ENCODE data around the gene PDGFD. TPM values are rescaled to one million over a fixed set of nuclear protein-coding genes. Genes with fewer than 3 reads are reported as not detected.

The PDGFD gene
- total RNA-seq, 2 donors from 2014 or later, result 0.10 TPM; not detected in 1

DNA sequence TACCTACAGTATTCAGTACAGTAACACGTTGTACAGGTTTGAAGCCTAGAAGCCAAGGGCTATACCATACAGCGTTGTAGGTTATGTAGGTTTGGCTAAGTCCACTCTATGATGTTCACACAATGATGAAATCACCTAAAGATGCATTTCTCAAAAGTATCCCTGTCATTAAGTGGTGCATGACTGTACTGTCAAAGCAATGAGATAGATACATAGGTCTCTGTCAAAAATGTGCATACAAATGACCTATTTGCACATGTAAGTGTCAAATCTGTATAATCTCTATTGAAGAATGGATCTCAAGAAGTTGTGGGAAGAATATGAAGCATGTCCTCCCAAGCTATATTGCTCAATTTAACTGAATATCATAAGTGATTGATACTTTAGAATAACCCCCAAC is 139.4 kb downstream of the PDGFD start:
- no peak overlapping the region for H3K4me3 Mint-ChIP-seq
- no peaks in the 10 kb centered on the region for H3K9me3 ChIP-seq (ENCODE audit: control insufficient read depth, low read length, poor library complexity, severe bottlenecking)
- H3K27ac Mint-ChIP-seq, result no peak overlapping the region
- no peak for ATAC-seq
- no peaks in the 10 kb centered on the region for H3K27me3 Mint-ChIP-seq
- no peaks in the 10 kb centered on the region for H3K4me1 Mint-ChIP-seq
- H3K36me3 Mint-ChIP-seq (ENCODE audit: low read depth), result no peaks in the 10 kb centered on the region
- DNase-seq, result no peak

DNA sequence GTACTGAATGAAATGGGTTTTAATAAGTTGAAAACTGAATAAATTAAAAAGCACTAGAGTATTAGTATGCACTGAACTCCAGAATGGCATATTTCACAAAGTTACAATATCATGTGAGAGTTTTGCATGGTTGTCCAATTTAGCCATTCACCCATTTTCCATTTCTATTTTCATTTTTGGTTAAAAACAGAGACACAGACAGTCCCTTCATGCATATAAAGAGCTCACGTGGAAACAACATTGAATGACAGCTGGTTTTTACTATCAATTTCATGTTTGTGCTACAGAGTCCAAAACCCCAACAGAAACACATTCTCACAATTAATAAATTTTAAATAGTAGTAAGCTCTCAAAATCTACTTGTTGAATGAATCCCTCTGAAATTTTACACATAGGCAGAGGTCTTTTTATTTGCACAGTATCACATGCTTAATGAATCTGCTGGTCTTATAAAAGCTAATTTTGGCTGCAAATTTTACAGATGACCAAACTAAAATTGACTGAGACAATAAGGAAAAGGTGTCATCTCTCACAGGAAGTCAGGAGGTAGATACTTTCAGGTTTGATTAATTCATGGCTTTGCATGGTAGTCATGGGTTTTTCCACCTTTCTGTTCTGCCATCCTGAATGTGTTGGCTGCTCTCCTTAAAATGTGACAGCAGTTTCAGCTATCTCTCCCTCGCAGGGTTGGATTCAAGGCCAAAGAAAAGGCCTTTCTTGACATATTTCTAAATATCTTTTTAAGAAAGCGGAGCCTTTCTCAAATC is 148.1 kb downstream of the PDGFD start:
- DNase-seq (no peak), ATAC-seq (no peak)
- H3K9me3 ChIP-seq (ENCODE audit: control insufficient read depth, low read length, poor library complexity, severe bottlenecking), result no peaks in the 10 kb centered on the region
- Mint-ChIP-seq H3K4me3 (no peak overlapping the region), H3K27ac (no peak overlapping the region), H3K4me1 (no peaks in the 10 kb centered on the region), H3K27me3 (no peaks in the 10 kb centered on the region), H3K36me3 (ENCODE audit: low read depth) (no peaks in the 10 kb centered on the region)

DNA sequence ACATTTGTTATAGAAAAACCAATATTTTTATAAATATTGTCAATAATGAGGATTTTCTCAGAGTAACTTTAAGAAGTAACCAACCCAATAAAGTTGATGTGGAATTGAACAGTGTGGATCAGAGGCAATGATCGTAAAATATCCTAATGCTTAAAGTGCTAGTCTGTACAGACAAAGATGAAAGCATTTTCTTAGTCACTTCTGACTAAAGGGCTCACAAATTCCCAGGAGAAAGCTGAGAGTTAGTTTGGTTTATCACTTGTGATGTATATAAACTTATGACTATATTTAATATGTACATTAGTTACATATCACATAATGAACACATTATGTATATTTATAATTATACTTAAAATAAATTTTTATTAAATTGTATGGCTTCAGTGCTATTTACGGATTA is 152.9 kb downstream of the PDGFD start:
- no peak for DNase-seq
- Mint-ChIP-seq H3K4me3 (no peak overlapping the region), H3K27me3 (peaks cover 7% of the 10 kb centered on the region), H3K4me1 (no peaks in the 10 kb centered on the region), H3K36me3 (ENCODE audit: low read depth) (no peaks in the 10 kb centered on the region), H3K27ac (no peak overlapping the region)
- H3K9me3 ChIP-seq (ENCODE audit: control insufficient read depth, low read length, poor library complexity, severe bottlenecking), result no peaks in the 10 kb centered on the region
- no peak for ATAC-seq

DNA sequence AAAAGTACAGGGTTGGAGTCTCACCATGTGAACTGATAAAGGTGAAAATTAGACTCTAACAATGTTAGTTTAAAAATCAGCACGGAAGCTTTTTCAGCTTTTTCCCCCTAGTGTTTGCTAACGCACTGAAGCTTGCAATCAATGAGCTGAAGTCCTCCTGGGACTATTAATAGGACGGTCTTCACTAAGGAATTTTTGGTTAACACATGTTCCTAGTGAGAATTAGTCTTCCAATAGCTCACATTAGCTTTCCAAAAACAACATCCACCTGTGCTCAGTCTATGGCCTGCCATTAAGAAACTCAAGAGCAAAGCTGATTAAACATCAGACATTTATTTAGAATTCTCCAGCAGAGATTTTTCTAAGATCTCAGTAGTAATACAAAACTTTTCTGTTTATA is 154.2 kb downstream of the PDGFD start:
- H3K4me1 Mint-ChIP-seq, result no peaks in the 10 kb centered on the region
- no peak overlapping the region for H3K4me3 Mint-ChIP-seq
- no peaks in the 10 kb centered on the region for H3K9me3 ChIP-seq (ENCODE audit: control insufficient read depth, low read length, poor library complexity, severe bottlenecking)
- no peak overlapping the region for H3K27ac Mint-ChIP-seq
- ATAC-seq, result no peak
- H3K36me3 Mint-ChIP-seq (ENCODE audit: low read depth), result no peaks in the 10 kb centered on the region
- no peak for DNase-seq
- H3K27me3 Mint-ChIP-seq, result peaks cover 7% of the 10 kb centered on the region

DNA sequence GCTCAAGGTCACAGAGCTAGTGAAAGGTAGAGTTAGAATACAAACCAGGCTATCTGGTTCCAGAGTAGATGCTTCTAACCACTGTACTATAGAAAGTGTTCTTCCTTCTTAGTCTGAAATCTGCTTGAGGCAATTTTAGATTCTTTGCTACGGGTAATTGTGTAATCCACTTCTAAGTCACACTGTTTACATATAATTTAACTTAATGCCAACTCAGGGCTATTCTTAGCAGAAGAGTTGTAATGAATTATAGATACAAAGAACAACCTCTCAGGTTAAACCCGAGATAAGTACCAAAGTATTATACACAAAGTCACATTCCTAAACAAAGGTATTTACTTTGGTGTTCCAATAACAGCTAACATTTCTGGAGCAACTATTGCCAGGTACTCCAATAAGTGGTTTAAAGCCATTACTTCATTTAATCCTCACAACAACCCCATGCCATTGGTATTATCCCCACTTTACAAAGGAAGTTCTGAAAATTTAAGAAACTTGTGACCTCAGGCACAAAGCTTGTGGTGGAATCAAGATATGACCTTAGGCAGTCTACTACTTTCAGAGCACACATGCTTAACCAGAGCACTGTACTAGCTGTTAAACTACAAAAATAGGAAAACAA is 158.6 kb downstream of the PDGFD start:
- no peak overlapping the region for H3K4me3 Mint-ChIP-seq
- no peak for DNase-seq
- H3K27ac Mint-ChIP-seq, result no peak overlapping the region
- no peak for ATAC-seq
- peaks cover 7% of the 10 kb centered on the region for H3K27me3 Mint-ChIP-seq
- H3K4me1 Mint-ChIP-seq, result no peaks in the 10 kb centered on the region
- no peaks in the 10 kb centered on the region for H3K36me3 Mint-ChIP-seq (ENCODE audit: low read depth)
- H3K9me3 ChIP-seq (ENCODE audit: control insufficient read depth, low read length, poor library complexity, severe bottlenecking), result no peaks in the 10 kb centered on the region

DNA sequence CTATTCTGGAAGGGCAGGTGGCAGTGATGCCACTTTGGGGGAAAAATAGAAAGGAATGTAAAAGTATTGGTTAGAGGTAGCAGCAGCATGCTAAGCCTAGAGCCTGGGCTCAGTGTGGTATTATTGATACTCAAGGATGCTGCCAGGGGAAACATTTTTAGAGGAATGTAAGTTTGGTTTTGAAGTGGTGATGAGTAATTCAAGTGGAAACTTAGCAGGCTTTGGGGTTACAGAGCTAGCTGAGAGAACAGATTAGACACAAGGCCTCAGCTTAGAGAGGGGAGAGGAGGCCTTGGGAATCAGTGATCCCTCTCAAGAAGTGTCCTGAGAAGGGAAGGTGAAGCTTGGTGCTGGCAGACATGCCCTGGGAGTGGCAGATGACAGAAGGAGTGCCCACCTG is 160.5 kb downstream of the PDGFD start:
- Mint-ChIP-seq H3K27ac (no peak overlapping the region), H3K4me1 (no peaks in the 10 kb centered on the region), H3K36me3 (ENCODE audit: low read depth) (no peaks in the 10 kb centered on the region), H3K27me3 (peaks cover 7% of the 10 kb centered on the region), H3K4me3 (no peak overlapping the region)
- no peaks in the 10 kb centered on the region for H3K9me3 ChIP-seq (ENCODE audit: control insufficient read depth, low read length, poor library complexity, severe bottlenecking)
- ATAC-seq, result no peak
- DNase-seq, result no peak

DNA sequence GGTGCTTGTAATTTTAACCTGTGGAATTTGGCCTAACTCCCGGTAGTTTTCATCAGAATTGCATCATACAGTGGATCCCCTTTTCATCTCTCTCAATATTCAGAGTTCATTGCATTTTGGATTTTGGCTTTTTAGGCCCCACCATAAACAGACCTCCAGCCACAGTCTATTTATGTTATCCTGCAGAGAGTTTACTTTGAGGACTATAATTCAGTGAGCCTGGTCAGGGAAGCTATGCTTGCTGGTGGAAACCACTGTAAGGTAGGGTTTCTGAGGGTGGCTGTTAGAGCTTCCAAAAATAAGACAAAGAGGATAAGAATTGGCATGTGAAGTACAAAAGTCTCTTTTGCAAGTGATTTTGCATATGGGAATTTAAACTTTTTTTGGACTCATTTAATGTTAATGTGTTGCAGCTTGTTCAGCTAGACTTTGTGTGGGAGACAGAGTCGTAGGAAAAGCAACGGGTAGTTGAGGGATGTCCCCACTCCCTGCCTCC is 162.3 kb downstream of the PDGFD start:
- no peak for DNase-seq
- H3K9me3 ChIP-seq (ENCODE audit: control insufficient read depth, low read length, poor library complexity, severe bottlenecking), result no peaks in the 10 kb centered on the region
- ATAC-seq, result no peak
- H3K27ac Mint-ChIP-seq, result no peak overlapping the region
- H3K27me3 Mint-ChIP-seq, result peaks cover 5% of the 10 kb centered on the region
- no peaks in the 10 kb centered on the region for H3K4me1 Mint-ChIP-seq
- no peak overlapping the region for H3K4me3 Mint-ChIP-seq
- H3K36me3 Mint-ChIP-seq (ENCODE audit: low read depth), result no peaks in the 10 kb centered on the region

DNA sequence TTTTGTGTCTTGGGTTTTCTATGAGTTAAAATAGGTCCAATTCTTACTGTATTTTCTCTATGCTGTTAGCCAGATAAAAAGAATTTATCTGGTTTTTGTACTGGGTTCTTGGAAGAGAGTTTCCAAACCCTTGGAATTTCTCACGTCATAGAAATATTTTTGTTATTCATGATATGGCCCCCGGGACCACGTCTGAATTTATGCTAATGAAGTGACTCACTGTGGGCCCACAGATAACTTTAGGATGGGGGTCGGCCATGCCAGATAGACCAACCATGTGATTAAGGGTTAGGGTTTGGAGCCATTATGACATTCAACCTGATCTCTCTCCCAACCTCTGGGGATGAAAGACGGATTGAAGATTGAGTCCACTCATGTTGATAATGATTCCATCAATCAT is 163.1 kb downstream of the PDGFD start:
- Mint-ChIP-seq H3K36me3 (ENCODE audit: low read depth) (no peaks in the 10 kb centered on the region), H3K4me1 (no peaks in the 10 kb centered on the region), H3K27ac (no peak overlapping the region), H3K27me3 (no peaks in the 10 kb centered on the region), H3K4me3 (no peak overlapping the region)
- no peak for ATAC-seq
- no peaks in the 10 kb centered on the region for H3K9me3 ChIP-seq (ENCODE audit: control insufficient read depth, low read length, poor library complexity, severe bottlenecking)
- no peak for DNase-seq

DNA sequence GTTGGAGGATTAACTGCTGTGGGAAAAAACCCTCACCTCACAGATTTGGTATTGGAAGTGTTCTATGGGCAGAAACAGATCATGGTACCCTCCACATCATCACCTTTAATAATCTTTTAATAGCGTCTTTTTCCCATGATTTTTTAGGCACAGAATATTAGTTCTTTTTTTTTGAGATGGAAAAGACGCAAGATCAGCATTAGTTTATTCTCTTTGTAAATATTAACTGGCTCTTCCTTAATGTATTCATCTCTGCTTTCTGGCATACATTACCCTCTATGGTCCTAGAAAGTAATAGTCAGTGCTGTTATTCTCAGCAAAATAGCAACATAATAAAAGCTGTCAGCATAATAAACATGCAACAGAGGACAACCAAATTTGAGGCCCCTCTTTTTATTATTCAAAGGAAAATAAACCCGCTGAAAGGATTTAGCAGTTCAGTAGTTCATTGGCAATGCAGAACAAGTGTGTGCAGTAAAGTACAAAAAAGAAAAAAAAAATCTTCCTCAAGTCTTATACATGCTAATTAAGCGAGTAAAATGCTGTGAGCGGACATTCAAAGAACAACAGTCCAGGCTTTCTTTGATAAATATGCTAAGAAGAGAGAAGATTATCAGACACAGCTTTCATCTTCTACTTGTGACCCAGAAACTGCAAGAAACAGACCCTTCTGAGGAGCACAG is 165.0 kb downstream of the PDGFD start:
- no peak overlapping the region for H3K4me3 Mint-ChIP-seq
- H3K27me3 Mint-ChIP-seq, result no peaks in the 10 kb centered on the region
- H3K36me3 Mint-ChIP-seq (ENCODE audit: low read depth), result no peaks in the 10 kb centered on the region
- H3K9me3 ChIP-seq (ENCODE audit: control insufficient read depth, low read length, poor library complexity, severe bottlenecking), result no peaks in the 10 kb centered on the region
- no peaks in the 10 kb centered on the region for H3K4me1 Mint-ChIP-seq
- H3K27ac Mint-ChIP-seq, result no peak overlapping the region
- ATAC-seq (no peak), DNase-seq (no peak)

DNA sequence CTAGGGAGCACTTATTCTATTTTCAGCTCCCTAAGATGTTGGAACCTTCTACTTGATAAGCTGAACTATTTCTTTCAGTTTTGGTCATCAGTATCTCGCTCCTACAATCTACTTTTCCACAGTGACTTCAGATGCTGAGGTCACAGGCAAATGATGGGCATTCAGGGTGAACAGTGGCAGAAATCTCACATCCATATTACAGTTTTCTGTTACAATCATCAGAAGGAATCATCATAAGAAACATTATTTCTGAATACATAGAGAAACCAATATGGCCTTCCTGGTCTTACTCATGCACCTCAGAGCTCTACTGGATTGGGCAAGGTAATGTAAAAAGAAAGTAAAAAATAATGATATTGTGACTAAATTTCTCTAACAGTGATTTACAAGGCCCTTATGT is 166.9 kb downstream of the PDGFD start:
- no peaks in the 10 kb centered on the region for H3K9me3 ChIP-seq (ENCODE audit: control insufficient read depth, low read length, poor library complexity, severe bottlenecking)
- ATAC-seq (no peak), DNase-seq (no peak)
- Mint-ChIP-seq H3K36me3 (ENCODE audit: low read depth) (no peaks in the 10 kb centered on the region), H3K27ac (no peak overlapping the region), H3K27me3 (no peaks in the 10 kb centered on the region), H3K4me1 (no peaks in the 10 kb centered on the region), H3K4me3 (no peak overlapping the region)

DNA sequence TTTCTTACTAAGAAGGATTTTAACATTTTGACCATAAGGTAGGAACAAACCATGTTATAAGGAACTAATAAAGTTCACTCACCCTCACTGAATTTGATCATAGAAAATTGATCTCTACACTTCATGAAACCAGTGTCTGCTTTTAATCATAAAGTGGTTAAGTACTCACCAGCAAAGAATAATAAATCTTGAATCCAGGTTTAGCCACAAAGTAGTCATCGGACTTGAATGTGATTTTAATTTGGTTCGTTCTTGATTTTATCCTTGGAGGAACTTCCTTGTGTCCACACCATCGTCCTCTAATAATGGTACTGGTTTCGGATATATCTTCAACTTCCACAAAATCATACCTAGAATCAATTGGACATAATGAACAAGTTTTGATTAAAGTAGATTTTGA is 168.1 kb downstream of the PDGFD start:
- no peak for ATAC-seq
- H3K9me3 ChIP-seq (ENCODE audit: control insufficient read depth, low read length, poor library complexity, severe bottlenecking), result no peaks in the 10 kb centered on the region
- Mint-ChIP-seq H3K36me3 (ENCODE audit: low read depth) (no peaks in the 10 kb centered on the region), H3K4me1 (no peaks in the 10 kb centered on the region), H3K27me3 (peaks cover 5% of the 10 kb centered on the region), H3K4me3 (no peak overlapping the region), H3K27ac (no peak overlapping the region)
- DNase-seq, result no peak

DNA sequence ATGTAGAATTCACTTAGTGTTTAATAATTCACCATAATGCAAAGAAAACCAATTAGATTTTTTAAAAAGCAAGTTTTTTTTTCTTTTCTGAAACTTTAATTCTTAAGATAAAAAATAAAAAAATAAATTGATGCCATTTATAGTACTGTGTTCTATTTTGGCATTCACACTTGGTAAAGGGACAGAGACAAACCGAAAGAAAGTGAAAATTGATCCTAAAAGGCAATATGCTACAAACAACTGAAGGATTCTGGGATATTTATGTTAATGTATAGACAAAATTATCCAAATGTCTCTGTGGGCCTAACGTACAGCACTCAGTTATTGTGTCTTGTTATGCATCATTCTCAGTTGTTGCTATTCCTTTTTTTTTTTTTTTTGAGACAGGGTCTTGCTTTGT is 169.4 kb downstream of the PDGFD start:
- ATAC-seq, result no peak
- Mint-ChIP-seq H3K36me3 (ENCODE audit: low read depth) (no peaks in the 10 kb centered on the region), H3K27me3 (peaks cover 5% of the 10 kb centered on the region), H3K4me1 (no peaks in the 10 kb centered on the region), H3K27ac (no peak overlapping the region), H3K4me3 (no peak overlapping the region)
- no peak for DNase-seq
- H3K9me3 ChIP-seq (ENCODE audit: control insufficient read depth, low read length, poor library complexity, severe bottlenecking), result no peaks in the 10 kb centered on the region

DNA sequence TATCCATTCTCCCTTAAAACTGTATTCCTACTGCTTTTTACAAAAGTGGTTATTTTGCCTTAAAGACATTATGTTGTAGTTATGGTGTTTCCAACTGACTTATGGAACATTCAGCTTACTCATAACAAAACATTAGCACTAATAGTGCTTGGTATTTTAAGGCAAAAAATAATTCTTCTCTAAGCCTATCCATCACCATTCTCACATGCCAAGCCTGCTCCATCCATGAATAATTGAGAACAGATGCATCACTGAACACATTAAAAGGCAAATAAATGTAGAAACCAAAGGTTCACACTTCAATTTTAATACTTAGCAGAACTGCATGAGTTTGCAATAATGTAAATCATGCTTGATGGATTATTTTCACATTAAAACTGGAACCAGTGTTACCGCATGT is 169.9 kb downstream of the PDGFD start:
- ATAC-seq (no peak), DNase-seq (no peak)
- Mint-ChIP-seq H3K36me3 (ENCODE audit: low read depth) (no peaks in the 10 kb centered on the region), H3K27me3 (peaks cover 5% of the 10 kb centered on the region), H3K4me1 (no peaks in the 10 kb centered on the region), H3K4me3 (no peak overlapping the region), H3K27ac (no peak overlapping the region)
- H3K9me3 ChIP-seq (ENCODE audit: control insufficient read depth, low read length, poor library complexity, severe bottlenecking), result no peaks in the 10 kb centered on the region
